Measurements from ENCODE around the gene PLEKHO2.

GRCh38 chr15:64884679-64885078 is 43.0 kb downstream of the PLEKHO2 start:
- TF ChIP-seq, protein P1, sequence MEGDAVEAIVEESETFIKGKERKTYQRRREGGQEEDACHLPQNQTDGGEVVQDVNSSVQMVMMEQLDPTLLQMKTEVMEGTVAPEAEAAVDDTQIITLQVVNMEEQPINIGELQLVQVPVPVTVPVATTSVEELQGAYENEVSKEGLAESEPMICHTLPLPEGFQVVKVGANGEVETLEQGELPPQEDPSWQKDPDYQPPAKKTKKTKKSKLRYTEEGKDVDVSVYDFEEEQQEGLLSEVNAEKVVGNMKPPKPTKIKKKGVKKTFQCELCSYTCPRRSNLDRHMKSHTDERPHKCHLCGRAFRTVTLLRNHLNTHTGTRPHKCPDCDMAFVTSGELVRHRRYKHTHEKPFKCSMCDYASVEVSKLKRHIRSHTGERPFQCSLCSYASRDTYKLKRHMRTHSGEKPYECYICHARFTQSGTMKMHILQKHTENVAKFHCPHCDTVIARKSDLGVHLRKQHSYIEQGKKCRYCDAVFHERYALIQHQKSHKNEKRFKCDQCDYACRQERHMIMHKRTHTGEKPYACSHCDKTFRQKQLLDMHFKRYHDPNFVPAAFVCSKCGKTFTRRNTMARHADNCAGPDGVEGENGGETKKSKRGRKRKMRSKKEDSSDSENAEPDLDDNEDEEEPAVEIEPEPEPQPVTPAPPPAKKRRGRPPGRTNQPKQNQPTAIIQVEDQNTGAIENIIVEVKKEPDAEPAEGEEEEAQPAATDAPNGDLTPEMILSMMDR (conservative IDR thresholded peaks at IDR 0.05; ENCODE audit: low read depth in 2 of 2) = no peak
- no peak for TF ChIP-seq EZH2phosphoT487 (IDR thresholded peaks at IDR 0.05; ENCODE audit: unreplicated experiment)
- no peak for TF ChIP-seq ETS1 (IDR thresholded peaks at IDR 0.05)
- TF ChIP-seq REST (IDR thresholded peaks at IDR 0.05; ENCODE audit: unreplicated experiment) = no peak
- TF ChIP-seq EZH2 (IDR thresholded peaks at IDR 0.05; ENCODE audit: low read depth, unreplicated experiment) = no peak
